B cell (primary cell): ENCODE data around the gene HOXD10.

Source experiments
- EZH2 ChIP-seq: IDR thresholded peaks from 2 replicates; pipeline ENCODE4 v1.6.1; 2012; ENCODE audit warnings: borderline replicate concordance, low read depth, mild to moderate bottlenecking, moderate library complexity, low read length; ENCODE audit not compliant: insufficient read depth, poor library complexity, severe bottlenecking
- TF ChIP-seq, protein P1 (sequence below): fragments of 200-600 bp; IDR thresholded peaks from one replicate; pipeline ENCODE4 v1.8.0; 2022; ENCODE audit warnings: antibody characterized with exemption, mild to moderate bottlenecking

DNA sequence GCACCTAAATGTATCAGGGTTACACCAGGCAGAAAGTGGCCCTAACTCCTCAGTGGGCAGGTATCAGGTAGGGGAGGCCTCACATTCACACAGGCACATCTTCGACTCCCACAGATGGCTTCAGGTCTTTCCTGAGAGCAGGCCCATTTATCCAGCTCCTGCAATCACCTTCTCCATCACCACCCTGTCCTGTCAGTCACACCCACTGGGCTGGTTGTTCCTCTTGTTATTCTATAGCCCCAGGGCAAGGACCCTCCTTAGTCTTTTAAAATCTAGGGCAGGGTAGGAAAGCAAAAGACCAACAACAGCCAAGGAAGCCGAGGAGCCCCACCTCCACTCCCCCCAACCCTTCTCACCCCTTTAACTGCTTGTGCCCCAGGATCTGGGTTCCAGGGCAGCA, 25.7 kb downstream of the HOXD10 start:
- TF ChIP-seq, protein P1, sequence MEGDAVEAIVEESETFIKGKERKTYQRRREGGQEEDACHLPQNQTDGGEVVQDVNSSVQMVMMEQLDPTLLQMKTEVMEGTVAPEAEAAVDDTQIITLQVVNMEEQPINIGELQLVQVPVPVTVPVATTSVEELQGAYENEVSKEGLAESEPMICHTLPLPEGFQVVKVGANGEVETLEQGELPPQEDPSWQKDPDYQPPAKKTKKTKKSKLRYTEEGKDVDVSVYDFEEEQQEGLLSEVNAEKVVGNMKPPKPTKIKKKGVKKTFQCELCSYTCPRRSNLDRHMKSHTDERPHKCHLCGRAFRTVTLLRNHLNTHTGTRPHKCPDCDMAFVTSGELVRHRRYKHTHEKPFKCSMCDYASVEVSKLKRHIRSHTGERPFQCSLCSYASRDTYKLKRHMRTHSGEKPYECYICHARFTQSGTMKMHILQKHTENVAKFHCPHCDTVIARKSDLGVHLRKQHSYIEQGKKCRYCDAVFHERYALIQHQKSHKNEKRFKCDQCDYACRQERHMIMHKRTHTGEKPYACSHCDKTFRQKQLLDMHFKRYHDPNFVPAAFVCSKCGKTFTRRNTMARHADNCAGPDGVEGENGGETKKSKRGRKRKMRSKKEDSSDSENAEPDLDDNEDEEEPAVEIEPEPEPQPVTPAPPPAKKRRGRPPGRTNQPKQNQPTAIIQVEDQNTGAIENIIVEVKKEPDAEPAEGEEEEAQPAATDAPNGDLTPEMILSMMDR, result no peak
- TF ChIP-seq EZH2, result no peak
